Limb (tissue), 2 donors: ENCODE data around the gene PPP1R37.

Source experiments
- DNase-seq, 2 donors: peaks; one replicate each; pipeline ENCODE4 v3.0.0-alpha.2; 2016; ENCODE audit errors: extremely low spot score in 2 of 2

The PPP1R37 gene

GRCh38 chr19:45191375-45191774 is 98.4 kb downstream of the PPP1R37 start:
- DNase-seq, result no peak

GRCh38 chr19:45195764-45196163 is 102.8 kb downstream of the PPP1R37 start:
- DNase-seq, result no peak
